B cell (primary cell): ENCODE measurements around the gene FABP3. TPM values are rescaled to one million over a fixed set of nuclear protein-coding genes. Genes with fewer than 3 reads are reported as not detected.
A peak's percentile ranks its signal among the peaks of the same experiment; 100 is the strongest.

ENCODE experiments used
- ATAC-seq: fragments of 200-7000 bp; cut with Tn5 transposase; one replicate; pipeline ENCODE4 v1.10.0; 2021; ENCODE audit warnings: low read depth, mild to moderate bottlenecking, moderate number of reproducible peaks, moderate library complexity
- CTCF ChIA-PET: fragments of 350-600 bp; sonication (Branson Sonifier 250); formaldehyde crosslinking; loops from one replicate; lab custom pipeline; 2021; ENCODE audit warnings: antibody characterized with exemption, inconsistent platforms; lab: Charles Lee
- POLR2A ChIA-PET: fragments of 350-600 bp; sonication (Branson Sonifier 250); formaldehyde crosslinking; loops from one replicate; lab custom pipeline; 2021; ENCODE audit warnings: antibody characterized with exemption; lab: Charles Lee
- DNase-seq: peaks from one replicate; pipeline ENCODE4 v3.0.0; 2013
- H2AFZ ChIP-seq: 2 replicates; pipeline ENCODE4 v1.6.1; 2012; ENCODE audit warnings: mild to moderate bottlenecking, low read depth, low read length; ENCODE audit not compliant: insufficient read depth, poor library complexity, severe bottlenecking
- H3K27ac ChIP-seq, 2 donors: 1 replicate in 1 of 2; 2 replicates in 1 of 2; pipeline ENCODE4 v1.5.1; 2012 to 2013; ENCODE audit warnings: low read length in 2 of 2, mild to moderate bottlenecking in 2 of 2, moderate library complexity in 1 of 2
- H3K27me3 ChIP-seq, 4 experiments: fragments of 200-600 bp in 1 of 4; sonication (generic) in 1 of 4; replicated peaks in 1 of 4; 1 replicate in 2 of 4; 2 replicates in 2 of 4; pipeline versions ENCODE4 v1.6.1 to v1.7.0; 2013 to 2016; ENCODE audit warnings: low read length in 3 of 4, mild to moderate bottlenecking in 2 of 4, mixed read lengths in 1 of 4, moderate library complexity in 1 of 4; ENCODE audit not compliant: insufficient read depth in 4 of 4, control insufficient read depth in 3 of 4; ENCODE audit errors: control extremely low read depth in 1 of 4
- H3K36me3 ChIP-seq, 2 experiments: replicated peaks in 1 of 2; 1 replicate in 1 of 2; 2 replicates in 1 of 2; pipeline versions ENCODE4 v1.6.1 to v1.7.1; 2013; ENCODE audit warnings: low read length in 1 of 2; ENCODE audit not compliant: insufficient read depth in 2 of 2, control insufficient read depth in 1 of 2; ENCODE audit errors: control extremely low read depth in 1 of 2, extremely low read depth in 1 of 2
- H3K4me1 ChIP-seq, 2 donors: fragments of 200-600 bp in 1 of 2; sonication (generic) in 1 of 2; 1 replicate in 1 of 2; 2 replicates in 1 of 2; pipeline versions ENCODE4 v1.5.1 to v1.6.1; 2013 to 2017; ENCODE audit warnings: low read length in 2 of 2; ENCODE audit not compliant: control insufficient read depth in 2 of 2, insufficient read depth in 2 of 2
- H3K4me2 ChIP-seq: replicated peaks from 2 replicates; pipeline ENCODE3; 2012; ENCODE audit warnings: mild to moderate bottlenecking, low read depth, low read length; ENCODE audit not compliant: poor library complexity, severe bottlenecking
- H3K4me3 ChIP-seq, 5 experiments: fragments of 200-600 bp in 1 of 5; sonication (generic) in 1 of 5; 1 replicate in 3 of 5; 2 replicates in 2 of 5; pipeline versions ENCODE4 v1.5.1 to v1.7.0; 2011 to 2016; ENCODE audit warnings: low read length in 4 of 5, mild to moderate bottlenecking in 4 of 5, low read depth in 2 of 5, control low read depth in 1 of 5, moderate library complexity in 1 of 5; ENCODE audit not compliant: insufficient read depth in 1 of 5; ENCODE audit errors: control extremely low read depth in 1 of 5, extremely low read depth in 1 of 5
- H3K79me2 ChIP-seq: fragments of 200-600 bp; sonication (generic); one replicate; pipeline ENCODE4 v1.6.0; 2016; ENCODE audit warnings: low read length; ENCODE audit not compliant: control insufficient read depth, insufficient read depth
- H3K9ac ChIP-seq: fragments of 200-600 bp; sonication (generic); 2 replicates; pipeline ENCODE4 v1.6.1; 2017; ENCODE audit warnings: mild to moderate bottlenecking, low read length, moderate library complexity
- H3K9me3 ChIP-seq, 3 donors: one replicate each; pipeline versions ENCODE4 v1.6.1 to v1.7.1; 2013; ENCODE audit warnings: low read length in 2 of 3; ENCODE audit not compliant: control insufficient read depth in 2 of 3, insufficient read depth in 1 of 3; ENCODE audit errors: control extremely low read depth in 1 of 3
- H4K20me1 ChIP-seq: 2 replicates; pipeline ENCODE4 v1.6.0; 2012; ENCODE audit warnings: mild to moderate bottlenecking, low read length; ENCODE audit not compliant: insufficient read depth, control insufficient read depth, poor library complexity, severe bottlenecking
- H3K27ac Mint-ChIP-seq: one replicate; pipeline ENCODE4 v1.8.0; 2021; ENCODE audit warnings: mixed read lengths
- H3K27me3 Mint-ChIP-seq: one replicate; pipeline ENCODE4 v1.8.0; 2021; ENCODE audit warnings: mixed read lengths
- H3K4me1 Mint-ChIP-seq: one replicate; pipeline ENCODE4 v1.8.0; 2021; ENCODE audit warnings: mixed read lengths
- H3K4me3 Mint-ChIP-seq: one replicate; pipeline ENCODE4 v1.8.0; 2021; ENCODE audit warnings: mixed read lengths
- H3K9me3 Mint-ChIP-seq: one replicate; pipeline ENCODE4 v1.8.0; 2022; ENCODE audit warnings: mixed read lengths; ENCODE audit not compliant: insufficient read depth
- EZH2 ChIP-seq: IDR thresholded peaks from 2 replicates; pipeline ENCODE4 v1.6.1; 2012; ENCODE audit warnings: borderline replicate concordance, low read depth, mild to moderate bottlenecking, moderate library complexity, low read length; ENCODE audit not compliant: insufficient read depth, poor library complexity, severe bottlenecking
- WGBS: methylation state at CpG from one replicate; pipeline ENCODE4 v1.1.5; 2013; ENCODE audit warnings: missing lambda C conversion rate; ENCODE audit not compliant: insufficient coverage; 5-methylcytosine and 5-hydroxymethylcytosine counted together
- intact Hi-C: fragments of 100-400 bp; cut with micrococcal nuclease; formaldehyde crosslinking; loops from one replicate; pipeline ENCODE4 v1.10.0; 2022
- polyA minus RNA-seq: library from RNA; depleted of rRNA, polyadenylated mRNA; stranded (reverse); fragments of >200 nt; gene quantifications from 2 replicates; pipeline ENCODE4 v1.2.3, GENCODE V29; 2012
- polyA plus RNA-seq: library from polyadenylated mRNA; depleted of rRNA; stranded (reverse); fragments of >200 nt; gene quantifications from 2 replicates; pipeline ENCODE4 v1.2.3, GENCODE V29; 2012
- total RNA-seq, 2 donors: library from RNA; stranded (reverse); fragments of 120-200 nt in 1 of 2; gene quantifications; 1 replicate in 1 of 2; 2 replicates in 1 of 2; pipeline versions ENCODE4 v1.2.3 to v1.2.4, GENCODE V29; 2013 to 2022
- TF ChIP-seq, protein P1 (sequence below): fragments of 200-600 bp; IDR thresholded peaks from one replicate; pipeline ENCODE4 v1.8.0; 2022; ENCODE audit warnings: antibody characterized with exemption, mild to moderate bottlenecking

Gene FABP3
- total RNA-seq, result not detected in 2 replicates
- total RNA-seq (2013), result 4.5 TPM
- polyA plus RNA-seq, result not detected in 2 replicates
- 0.43 TPM in 1 of 2 replicates, not detected in the other for polyA minus RNA-seq

DNA sequence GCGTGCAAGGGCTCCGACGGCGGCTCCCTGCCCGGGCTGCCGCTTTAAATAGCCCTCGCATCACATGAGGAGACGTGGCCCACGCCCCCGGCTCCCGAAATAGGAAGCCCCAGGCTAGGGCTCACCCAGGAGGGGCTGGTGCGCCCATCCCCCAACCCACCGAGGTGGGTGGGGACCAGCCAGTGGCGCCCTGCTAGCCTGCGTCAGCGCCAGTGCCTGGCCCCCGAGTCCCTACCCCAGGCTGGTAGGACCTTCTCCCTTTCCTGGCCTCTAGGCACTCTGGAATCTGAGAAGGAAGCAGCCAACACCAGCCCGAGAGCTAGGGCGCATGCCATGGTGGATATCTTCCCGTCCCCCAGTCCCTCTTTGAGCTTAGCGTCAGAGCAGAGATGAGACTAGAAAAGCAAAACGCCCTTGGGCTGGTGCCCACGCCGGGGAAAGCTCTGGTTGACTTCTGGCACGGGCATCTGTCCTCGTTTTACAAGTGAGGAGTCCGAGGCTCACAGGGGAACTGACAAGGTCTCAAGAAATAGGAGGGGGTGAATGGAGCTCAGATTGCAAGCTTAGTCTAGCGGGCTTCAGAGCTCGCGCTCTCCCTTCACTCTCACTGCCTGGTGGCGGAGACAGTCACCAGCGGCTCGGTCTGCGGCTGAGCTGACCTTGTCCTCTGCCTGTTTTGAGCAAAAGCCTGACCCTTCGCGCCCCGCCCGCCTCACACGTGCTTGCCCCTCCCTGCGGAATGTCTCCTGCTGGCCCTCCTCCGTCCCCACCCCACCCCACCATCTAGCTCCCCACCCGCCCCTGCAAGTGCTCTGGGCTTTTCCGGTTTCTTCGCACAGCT lies at the start of gene FABP3:
TSS of gene FABP3 (minus strand) at position 21 of the 841 bp plus-strand sequence. CDS start 62 bp downstream, outside the sequence.
- Histone ChIP-seq H3K4me2 (peak within 1 kb of the TSS; percentile 75), H3K9ac (peak within 1 kb of the TSS; percentile 42), H4K20me1 (no peaks in the 10 kb centered on the region), H3K9me3 (no peaks in the 10 kb centered on the region), H3K79me2 (no peaks in the 10 kb centered on the region), H3K4me1 (peaks cover 8 to 17% of the 10 kb centered on the region in 2 donors), H3K27ac (no peak within 1 kb of the TSS), H3K36me3 (no peaks in the 10 kb centered on the region), H2AFZ (peak within 1 kb of the TSS; percentile 32), H3K27me3 (peaks cover 0 to 15% (median 2%) of the 10 kb centered on the region in 4 experiments), H3K4me3 (peak within 1 kb of the TSS in 4 of 5 experiments; percentile 15 to 45 (median 40))
- Mint-ChIP-seq H3K9me3 (no peaks in the 10 kb centered on the region), H3K4me3 (peak within 1 kb of the TSS; percentile 85), H3K27me3 (peaks cover 21% of the 10 kb centered on the region), H3K4me1 (peaks cover 18% of the 10 kb centered on the region), H3K27ac (no peak within 1 kb of the TSS)
- intact Hi-C loops, result no loop called here
- TF ChIP-seq, protein P1, sequence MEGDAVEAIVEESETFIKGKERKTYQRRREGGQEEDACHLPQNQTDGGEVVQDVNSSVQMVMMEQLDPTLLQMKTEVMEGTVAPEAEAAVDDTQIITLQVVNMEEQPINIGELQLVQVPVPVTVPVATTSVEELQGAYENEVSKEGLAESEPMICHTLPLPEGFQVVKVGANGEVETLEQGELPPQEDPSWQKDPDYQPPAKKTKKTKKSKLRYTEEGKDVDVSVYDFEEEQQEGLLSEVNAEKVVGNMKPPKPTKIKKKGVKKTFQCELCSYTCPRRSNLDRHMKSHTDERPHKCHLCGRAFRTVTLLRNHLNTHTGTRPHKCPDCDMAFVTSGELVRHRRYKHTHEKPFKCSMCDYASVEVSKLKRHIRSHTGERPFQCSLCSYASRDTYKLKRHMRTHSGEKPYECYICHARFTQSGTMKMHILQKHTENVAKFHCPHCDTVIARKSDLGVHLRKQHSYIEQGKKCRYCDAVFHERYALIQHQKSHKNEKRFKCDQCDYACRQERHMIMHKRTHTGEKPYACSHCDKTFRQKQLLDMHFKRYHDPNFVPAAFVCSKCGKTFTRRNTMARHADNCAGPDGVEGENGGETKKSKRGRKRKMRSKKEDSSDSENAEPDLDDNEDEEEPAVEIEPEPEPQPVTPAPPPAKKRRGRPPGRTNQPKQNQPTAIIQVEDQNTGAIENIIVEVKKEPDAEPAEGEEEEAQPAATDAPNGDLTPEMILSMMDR, result no peak
- no peak for TF ChIP-seq EZH2
- ATAC-seq (peak; percentile 36), DNase-seq (peak; percentile 33)
- ChIA-PET POLR2A (interaction anchor here (0.6 kb wide), 1 partner anchor 41 kb away, joined by 3 read pairs; no protein-coding TSS in a partner anchor), CTCF (interaction anchor here (0.6 to 1.5 kb wide), 4 partner anchors 11 to 772 kb away, joined by 3 to 11 read pairs (median 3); no protein-coding TSS in a partner anchor)
- WGBS, result 3% methylated on average over 43 of the region's 44 CpGs
